HG03571 (cell line): ENCODE measurements around the gene HYDIN.

ENCODE experiments used
- ATAC-seq: cut with Tn5 transposase; IDR thresholded peaks from one replicate; pipeline ENCODE4 v1.9.1; 2021; ENCODE audit not compliant: unreplicated experiment

Gene HYDIN

GRCh38 chr16:70793851-70794502 lies 436.5 kb downstream of the HYDIN start:
- ATAC-seq: no peak

DNA sequence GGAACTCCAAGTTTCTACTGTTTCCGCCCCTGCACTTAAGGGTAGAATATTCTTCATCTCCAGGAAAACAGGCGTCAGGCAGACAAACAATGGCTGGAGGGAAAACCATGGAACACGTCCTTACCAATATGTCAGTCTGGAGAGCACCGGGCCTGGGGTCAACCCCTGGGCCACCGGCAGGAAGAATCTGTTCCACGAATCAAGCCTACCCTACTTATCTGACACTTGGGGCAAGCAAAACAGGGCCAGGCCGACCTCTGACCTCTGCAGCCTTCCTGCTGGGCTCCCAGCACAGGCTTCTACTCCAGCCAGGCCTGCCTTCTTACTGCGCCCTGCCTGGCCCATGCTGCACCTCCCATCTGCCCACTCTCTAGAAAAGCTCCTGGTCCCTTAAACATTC lies 439.7 kb downstream of the HYDIN start:
- no peak for ATAC-seq

DNA sequence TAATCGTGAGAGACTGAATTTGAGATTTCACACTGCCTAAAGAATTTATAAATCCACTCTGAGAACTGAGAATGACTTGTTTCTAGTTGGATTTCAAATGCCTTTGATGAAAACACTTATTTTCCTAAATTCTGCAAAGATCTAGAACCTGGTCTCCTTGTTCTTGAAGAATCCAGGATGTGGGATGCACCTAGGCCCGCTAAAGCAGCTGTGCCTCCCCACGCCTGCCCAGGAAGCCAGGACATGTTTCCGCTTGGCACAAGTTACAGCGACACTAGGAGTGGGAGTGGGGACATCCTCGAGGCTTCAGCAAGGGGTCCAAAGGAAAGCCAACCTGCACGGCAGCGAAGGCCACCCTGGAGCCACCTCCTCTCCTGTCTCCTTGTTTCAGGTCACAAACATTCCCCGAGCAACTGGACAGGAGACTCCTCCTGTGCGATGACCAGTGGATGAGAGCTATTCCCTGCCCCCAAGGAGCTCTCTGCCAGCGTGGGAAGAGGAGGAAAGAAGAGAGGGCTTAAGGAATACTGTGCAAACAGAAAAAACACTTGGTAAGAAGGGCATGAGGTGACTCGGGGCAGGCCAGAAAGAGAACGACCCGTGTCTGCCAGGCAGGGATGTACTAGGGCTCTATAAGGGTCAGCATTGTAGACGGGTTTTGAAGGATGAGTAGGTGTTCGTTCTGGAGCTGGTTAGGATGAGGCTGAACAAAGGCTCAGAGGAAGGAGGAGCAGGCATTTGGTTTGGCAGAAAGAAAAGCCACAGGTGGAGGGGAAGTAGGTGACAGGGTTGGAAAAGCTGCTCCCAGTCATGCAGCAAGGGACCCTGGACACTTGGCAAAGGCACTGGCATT lies 440.7 kb downstream of the HYDIN start:
- no peak for ATAC-seq

DNA sequence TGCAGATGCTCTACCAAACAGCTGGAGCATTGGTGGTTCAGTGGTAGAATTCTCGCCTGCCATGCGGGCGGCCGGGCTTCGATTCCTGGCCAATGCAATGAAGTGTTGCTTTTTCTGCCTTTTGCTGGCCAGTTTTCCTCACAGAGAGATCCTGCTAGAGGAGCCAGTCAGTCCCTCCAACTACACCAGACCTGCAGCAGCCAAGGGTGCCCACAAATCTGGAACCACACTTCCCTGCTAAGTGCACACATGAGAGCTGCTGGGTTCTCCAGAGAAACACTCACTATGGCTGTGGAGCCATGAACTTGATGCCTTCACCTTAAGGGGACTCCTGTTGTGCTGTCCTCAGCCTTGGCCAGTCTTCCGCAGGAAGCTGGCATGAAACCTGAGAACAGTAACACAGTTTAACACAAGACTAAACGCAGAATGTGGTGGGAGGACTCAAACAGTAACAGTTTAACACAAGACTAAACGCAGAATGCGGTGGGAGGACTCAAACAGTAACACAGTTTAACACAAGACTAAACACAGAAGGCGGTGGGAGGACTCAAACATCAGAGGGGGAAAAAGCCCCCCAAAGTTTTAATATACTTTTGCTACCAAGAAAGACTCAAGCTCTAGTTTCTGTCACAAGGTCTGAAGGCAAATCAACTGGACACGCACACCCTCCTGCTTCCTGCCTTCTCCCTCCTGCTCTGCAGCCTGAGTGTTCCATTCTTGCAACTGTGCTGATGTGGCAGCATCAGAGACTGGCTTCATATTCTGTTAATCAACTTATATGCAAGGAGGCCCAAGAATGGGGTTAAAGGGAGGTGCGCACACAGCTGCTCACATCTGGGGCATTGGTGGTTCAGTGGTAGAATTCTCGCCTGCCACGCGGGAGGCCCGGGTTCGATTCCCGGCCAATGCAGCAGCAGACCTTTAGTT lies 441.6 kb downstream of the HYDIN start:
- ATAC-seq: no peak

DNA sequence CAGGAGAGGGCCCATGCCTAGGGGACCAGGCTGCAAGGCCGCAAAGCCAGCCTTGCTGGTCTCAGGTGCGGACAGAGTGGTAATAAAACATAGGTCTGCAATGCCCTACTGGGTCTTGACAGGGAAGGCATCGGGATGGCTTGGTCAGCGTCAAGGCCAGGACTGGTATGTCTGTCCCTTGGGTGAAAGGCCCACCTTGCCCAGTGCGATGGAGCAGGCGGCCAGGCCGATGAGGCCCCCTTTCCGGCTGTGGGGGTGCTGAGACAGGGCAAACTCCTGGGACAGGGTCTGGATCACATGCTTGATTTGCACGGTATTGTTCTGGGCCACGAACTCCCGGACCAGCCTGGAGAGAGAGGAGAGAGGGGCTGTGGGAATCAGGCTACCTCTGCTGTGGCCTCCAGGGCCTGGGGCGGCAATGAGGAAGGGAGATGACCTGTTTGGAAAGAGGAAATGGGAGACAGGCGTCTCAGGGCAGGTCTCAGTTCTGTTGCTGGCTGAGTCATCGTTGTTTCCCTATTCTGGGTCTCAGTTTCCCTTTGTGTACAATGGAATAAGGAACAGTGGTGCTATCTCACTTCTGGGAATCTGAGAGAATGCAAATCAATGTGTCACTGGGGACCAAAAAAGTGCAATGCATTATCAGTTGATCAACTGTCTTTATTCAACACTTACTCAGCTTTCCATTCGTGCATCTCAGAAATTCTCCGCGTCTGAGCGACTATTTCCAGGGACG lies 444.3 kb downstream of the HYDIN start:
- ATAC-seq: no peak

DNA sequence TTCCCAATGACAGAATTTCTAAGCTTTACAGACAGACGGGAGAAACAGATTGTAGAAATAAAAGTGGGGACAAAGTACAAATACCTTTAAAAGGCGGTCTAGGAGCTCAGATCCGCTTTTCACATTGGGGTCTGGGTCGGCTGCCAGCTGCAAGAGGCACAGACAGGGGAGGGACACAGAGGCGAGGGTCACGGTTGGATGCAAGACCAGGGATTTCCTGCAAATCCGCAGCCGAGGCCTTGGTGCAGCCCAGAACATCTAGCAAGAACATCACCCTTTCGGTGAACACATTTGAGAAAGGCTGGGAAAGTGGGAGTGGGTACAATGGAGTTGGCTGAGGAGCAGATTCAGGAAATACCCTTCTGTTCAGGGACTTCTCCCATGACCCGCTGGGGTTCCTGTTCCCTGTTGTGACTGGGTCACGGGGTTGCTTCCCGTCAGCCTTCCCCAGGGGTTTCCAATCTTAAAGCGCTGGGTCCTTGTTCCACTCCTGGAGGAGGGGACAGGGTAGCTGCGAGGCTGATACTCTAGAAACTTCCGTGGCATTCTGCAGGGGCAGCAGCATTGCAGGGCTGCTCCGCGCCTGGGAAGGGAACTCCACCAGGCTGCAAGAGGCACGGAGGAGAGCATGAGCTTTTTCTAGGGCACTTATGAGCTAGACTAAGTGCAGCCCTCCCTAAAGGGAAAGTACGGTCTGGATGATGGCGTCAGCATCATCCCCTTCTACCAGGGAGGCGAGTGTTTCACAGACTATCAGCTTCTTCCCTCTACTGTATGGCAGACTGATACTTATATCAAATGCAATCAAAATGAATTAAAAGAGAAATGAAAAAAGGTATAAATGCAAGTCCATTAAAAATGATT lies 445.6 kb downstream of the HYDIN start:
- no peak for ATAC-seq

GRCh38 chr16:70782237-70782636 lies 448.3 kb downstream of the HYDIN start:
- ATAC-seq: no peak

- no peak for ATAC-seq
Observed at GRCh38 chr16:70781800-70782199, 448.7 kb downstream of the HYDIN start.

DNA sequence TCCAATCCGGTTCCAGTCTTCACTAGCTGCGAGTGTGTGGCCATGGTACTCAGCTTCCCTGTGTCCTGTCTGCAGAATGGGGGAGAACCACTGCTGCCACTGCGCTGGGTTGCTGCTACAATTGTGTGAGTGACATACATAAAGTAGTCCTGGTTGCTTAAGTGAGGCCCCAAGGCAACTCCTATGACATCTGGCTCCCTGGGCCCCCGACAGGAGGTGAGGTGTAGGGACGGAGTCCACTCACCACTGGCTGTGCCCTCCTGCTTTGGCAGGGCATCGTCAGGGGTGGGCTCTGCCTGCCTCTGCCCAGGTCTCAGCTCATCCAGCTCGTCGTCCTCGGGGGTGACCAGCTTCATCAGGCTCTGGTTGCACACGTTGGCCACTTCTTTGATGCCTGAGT lies 450.0 kb downstream of the HYDIN start:
- ATAC-seq: no peak

DNA sequence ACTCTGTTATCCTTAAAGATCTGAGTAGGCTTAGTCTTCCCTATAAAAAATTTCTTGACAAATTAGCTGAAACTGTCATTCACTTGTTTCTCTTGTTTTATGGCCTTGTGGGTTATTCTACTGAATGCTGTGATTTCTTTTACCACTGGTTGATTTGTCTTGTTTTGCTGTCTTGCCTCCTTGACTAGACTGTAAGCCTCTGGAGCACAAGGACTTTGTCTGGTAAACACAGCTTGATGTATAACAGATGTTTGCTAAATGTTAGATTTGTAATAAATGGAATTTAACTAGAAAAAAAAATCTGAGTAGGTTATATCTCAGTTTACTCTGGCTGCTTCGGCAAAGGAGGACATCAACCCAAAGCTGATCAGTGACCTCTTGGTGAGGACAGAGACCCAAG lies 451.2 kb downstream of the HYDIN start:
- ATAC-seq: no peak

GRCh38 chr16:70778901-70779309 lies 451.6 kb downstream of the HYDIN start:
- ATAC-seq: no peak

- ATAC-seq: no peak
Observed at GRCh38 chr16:70777973-70778406, 452.5 kb downstream of the HYDIN start.

DNA sequence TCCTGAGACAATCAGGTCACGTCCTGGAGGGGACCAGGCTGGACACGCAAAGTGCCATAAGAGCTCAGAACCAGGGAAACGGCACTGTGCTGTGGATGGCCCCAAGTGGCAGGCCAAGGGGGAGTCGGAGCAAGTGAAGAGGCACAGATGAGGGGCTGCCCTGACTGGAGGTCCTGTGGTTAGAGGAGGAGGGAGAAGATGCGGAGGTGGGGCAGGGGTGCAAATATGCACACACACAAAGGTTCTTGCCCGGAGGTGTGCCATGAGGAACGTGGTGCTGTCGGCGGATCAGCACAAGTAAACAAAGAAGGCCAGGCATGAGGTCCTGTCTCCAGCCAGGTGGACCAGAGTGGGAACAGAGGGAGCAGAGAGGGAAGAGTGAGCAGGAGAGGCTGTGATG lies 453.0 kb downstream of the HYDIN start:
- ATAC-seq: no peak

GRCh38 chr16:70775399-70775798 lies 455.1 kb downstream of the HYDIN start:
- ATAC-seq: no peak

GRCh38 chr16:70774261-70774660 lies 456.3 kb downstream of the HYDIN start:
- ATAC-seq: no peak

DNA sequence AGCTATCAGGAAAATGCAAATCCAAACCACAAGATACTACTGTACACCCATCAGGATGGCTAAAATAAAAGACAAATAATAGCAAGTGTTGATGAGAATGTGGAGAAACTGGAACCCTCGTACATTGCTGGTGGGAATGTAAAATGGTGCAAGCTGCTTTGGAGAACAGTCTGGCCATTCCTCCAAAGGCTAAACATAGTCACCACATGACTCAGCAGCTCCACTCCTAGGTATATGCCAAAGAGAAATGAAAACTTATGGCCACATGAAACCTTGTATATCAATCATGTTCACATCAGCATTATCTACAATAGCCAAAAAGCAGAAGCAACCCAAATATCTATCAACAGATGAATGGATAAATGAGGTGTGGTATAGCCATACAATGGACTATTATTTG lies 458.0 kb downstream of the HYDIN start:
- no peak for ATAC-seq

GRCh38 chr16:70770626-70771552 lies 459.6 kb downstream of the HYDIN start:
- ATAC-seq: no peak

DNA sequence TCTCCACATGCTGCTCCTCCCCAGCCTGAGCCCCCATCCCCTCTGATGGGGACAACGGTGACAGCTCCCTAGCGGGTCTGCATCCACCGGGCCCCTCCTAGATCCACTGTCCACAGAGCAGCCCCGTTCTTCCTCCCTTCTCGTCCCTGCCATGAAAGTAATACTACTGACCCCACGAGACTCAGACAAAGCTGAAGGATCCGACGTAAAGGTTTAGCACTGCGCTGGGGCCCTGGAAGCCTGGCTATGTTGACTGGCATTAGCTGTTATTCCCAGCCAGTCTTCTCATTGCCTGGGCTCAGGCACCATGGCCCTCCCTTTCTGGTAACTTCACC lies 460.3 kb downstream of the HYDIN start:
- ATAC-seq: no peak

GRCh38 chr16:70769761-70770160 lies 460.8 kb downstream of the HYDIN start:
- ATAC-seq: no peak
